Measurements from ENCODE around the gene SEC24A.

GRCh38 chr5:134749415-134749814 lies 100.8 kb downstream of the SEC24A start:
- TF ChIP-seq CTCF (IDR thresholded peaks at IDR 0.05): no peak
- TF ChIP-seq, protein P1, sequence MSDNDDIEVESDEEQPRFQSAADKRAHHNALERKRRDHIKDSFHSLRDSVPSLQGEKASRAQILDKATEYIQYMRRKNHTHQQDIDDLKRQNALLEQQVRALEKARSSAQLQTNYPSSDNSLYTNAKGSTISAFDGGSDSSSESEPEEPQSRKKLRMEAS (IDR thresholded peaks at IDR 0.05; ENCODE audit: low read depth): no peak
